HG02623 (cell line): ENCODE data around the gene LEKR1.
"Not testable (repeated sequence)": the region's sequence is repeated elsewhere in the genome, so short reads cannot be mapped to it uniquely, and the experiment has no call there.

Source experiments
- ATAC-seq: cut with Tn5 transposase; IDR thresholded peaks from one replicate; pipeline ENCODE4 v1.9.1; 2021; ENCODE audit warnings: moderate library complexity; ENCODE audit not compliant: unreplicated experiment

The LEKR1 gene

DNA sequence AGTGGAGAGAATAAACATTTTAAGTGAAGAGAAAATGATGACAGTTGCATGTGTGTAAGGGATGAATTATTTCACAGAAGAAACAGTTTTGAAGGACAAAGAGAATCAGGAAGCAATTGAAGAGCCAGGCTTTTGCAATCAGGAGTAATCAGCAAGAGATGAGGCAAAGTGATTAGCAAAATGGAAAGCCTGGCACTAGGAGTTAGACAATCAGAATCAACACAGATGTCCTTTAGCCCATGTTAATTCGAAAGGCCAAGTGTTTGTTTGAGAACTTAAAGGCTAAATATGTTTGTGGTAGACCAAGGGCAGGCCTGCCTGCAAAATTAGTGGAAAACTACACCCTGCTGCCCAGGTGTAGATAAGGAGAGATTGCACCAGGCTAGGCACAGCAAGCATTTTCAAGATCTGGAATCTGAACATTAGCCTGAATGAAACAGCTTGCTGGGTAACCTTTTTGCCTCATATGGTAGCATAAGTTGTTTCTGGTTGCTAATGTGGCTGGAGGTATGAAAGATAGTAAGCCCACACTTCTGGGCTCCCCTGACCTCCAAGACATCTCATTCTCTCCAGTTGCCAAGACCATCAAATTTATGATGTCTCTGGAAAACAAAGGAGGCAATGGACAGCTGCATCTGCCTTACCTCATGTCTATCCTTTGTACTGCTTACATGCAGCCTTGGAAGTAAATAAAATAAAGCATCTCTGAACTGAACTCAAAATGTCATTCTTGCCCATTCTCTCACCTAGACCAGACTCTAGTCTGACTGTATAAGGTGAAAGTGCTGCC, 22.0 kb upstream of the LEKR1 start:
- no peak for ATAC-seq

- no peak for ATAC-seq
Observed at GRCh38 chr3:156806698-156807097, 19.5 kb upstream of the LEKR1 start.

GRCh38 chr3:156808025-156808424, 18.1 kb upstream of the LEKR1 start:
- no peak for ATAC-seq

DNA sequence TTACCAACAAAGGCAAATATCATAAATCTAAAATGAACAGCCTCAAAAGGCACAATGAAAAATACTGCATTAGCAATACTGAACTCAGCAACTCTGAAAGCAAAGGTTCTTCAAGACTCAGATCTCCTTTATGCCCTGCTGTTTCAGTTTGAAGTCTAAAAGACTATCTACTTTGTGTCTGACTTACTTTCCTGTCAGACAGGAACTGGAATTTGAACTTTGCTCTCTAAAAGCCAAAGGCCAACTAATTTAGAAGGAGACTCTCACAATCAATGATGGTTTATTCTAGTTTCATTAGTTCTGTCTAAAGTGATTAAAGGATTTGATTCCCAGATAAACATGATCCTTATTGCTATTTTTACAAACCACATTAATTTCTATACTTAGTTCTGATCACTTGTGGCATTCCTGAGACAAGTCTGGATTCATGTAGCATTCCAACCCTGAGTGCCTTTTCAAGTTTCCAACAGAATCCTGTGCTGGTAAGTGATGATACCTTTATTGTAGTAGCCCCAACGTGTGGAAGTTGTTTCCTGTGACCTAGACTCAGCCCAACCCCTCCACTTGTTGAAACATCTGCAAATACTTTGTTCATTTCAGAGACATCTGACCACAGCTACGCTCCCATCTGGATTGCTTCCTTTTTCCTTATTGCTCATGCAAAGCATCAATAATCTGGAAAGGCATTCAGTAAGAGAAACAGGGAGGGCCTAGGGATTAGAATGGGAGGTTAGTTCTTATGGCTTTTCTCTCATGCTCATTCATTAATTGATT, 14.9 kb upstream of the LEKR1 start:
- ATAC-seq = no peak

DNA sequence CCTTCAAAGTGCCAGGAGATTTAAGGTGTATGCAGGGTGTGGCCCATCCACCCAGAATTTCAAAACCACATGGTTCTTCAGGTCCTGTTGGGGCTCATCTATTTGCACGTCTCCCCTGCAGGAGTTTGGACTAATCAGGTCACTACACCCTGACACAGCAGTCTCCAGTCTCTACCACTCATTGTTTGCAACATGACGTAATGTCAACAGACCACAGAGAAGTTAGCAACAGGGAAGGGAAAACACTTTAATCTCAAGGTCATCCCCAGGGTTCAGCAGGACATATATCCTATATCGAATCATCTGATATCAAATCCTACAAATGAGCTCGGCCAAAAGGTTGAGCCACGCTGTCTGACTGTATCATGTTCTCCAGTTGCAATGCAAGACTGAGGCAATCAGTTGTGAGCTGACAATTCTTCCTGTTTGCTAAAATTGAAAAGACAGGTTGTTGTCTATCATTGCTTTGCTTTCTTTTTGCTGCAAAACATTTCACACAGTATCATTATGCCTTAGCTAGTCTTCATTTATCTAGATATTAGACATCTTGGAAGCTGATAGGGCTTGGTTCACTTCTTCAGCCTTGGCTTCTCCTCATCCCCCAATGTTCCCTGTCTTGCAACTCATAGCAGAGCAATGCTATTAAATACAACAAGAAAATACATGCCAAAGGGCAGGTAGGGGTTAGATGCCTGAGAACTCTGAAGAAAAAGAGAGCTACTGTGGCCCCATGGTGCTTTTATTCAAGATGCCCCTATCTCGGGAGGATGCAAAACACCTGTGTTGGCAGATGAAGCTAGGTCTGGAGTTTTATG, 13.4 kb upstream of the LEKR1 start:
- no peak for ATAC-seq

- ATAC-seq = no peak
Observed at GRCh38 chr3:156814295-156814694, 11.9 kb upstream of the LEKR1 start.

DNA sequence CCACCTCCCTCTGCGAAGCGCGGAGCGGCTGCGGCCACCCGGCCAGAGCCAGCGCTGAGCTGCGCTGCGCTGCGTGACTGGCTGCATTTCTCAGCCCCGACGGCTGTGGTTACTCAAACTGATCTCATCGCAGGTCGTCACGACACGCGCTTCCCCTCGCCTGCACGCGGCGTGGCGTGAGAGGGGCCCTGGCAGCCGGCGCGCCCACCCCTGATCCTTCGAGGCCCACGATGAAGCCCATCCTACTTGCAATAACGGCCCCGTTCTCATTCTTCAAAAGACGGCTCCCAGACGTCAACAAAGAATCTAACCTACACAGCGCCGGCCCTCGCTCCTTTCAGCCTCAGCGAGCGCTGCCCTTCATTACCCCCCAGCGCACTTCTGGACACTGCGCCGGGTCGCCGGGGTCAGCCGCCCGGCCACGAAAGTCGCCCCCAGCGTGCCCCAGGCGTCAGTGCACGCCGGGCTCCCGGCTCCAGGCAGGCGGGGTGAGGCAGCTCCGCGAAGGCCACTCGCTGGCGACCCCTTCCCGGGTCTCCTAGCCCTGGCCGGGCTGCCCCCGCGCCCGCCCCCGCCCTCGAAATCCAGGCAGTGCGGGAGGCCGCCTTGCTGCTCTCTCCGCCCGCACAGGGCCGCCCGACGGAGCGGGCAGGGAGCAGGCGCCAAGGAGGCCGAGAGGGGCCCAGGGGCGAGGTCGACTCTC, 9.9 kb upstream of the LEKR1 start:
- peak; percentile 23 for ATAC-seq

DNA sequence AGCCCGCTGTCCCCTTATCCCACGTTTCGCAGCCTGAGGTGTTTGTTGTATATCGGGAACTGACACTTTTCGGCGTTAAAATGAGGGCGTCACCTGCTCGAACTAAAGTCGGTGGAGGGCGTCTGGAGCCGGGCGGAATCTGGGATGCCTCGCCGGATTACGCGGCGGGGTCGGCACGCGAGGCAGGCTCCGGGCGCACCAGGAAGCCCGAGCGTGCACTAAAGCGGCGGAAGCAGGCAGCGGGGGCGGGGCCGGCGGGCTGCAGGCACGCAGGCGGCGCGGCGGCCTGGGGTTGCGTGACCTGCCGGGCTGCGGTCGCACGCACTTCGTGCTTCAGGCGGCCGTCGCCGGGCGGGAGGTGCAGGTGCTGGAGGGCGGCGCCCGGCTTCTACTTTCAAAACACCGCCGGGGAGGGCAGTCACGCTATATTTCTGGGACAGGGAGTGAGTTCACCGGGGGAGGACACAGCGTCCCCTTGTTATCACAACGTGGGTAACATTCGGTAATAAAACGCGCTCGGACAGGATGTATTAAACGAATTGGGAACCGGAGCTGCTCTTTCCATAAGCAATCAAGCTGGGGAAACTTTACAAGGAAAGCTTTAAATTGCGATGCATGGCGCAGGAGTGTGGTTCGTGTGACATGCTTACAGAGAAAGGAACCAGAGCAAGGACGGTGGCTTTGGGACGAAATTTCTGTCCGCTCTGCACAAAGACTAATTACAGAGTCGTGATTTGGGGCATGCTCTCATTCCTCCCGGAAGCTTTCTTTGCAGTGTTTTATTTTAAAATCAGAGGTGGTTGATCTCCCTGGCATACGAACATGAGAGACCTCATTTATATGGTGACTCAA, 9.1 kb upstream of the LEKR1 start:
- peak; percentile 61 for ATAC-seq

GRCh38 chr3:156817646-156818272, 8.4 kb upstream of the LEKR1 start:
- no peak for ATAC-seq

DNA sequence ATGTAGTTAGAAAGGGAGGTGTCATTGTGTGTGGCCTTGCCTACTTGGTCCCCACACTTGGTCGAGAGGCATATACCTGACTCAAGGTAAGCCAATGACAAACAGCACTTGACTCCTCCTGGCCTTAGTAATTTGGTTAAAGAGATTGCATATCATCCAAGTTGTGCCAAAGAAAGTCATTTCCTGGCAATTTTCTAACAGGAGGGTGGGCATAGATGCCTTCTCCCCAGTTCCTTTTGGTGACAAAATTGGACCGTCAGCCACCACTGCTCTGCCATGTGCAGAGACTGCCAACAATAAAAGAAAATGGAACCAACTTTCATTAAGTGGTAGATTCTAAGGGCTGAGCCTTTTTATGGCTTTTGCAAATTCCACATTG, 7.9 kb upstream of the LEKR1 start:
- no peak for ATAC-seq

DNA sequence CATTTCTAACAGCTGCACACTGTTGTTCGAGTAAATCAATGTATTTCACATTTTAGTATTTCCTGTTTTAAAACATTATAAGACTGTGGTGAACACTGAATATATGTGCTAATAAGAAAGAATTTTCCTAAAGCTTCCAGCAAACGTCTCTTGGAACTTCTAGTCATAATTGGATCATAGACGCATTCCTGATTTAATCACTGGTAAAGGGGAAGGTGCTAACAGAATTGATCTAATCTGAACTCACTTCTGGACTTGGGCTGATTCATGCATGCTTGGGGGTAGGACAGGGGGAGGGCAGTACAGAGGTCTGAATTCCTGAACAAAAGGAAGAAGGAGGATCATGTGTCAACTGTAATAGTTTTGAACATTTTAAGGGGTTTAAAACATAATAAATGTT, 7.3 kb upstream of the LEKR1 start:
- no peak for ATAC-seq

DNA sequence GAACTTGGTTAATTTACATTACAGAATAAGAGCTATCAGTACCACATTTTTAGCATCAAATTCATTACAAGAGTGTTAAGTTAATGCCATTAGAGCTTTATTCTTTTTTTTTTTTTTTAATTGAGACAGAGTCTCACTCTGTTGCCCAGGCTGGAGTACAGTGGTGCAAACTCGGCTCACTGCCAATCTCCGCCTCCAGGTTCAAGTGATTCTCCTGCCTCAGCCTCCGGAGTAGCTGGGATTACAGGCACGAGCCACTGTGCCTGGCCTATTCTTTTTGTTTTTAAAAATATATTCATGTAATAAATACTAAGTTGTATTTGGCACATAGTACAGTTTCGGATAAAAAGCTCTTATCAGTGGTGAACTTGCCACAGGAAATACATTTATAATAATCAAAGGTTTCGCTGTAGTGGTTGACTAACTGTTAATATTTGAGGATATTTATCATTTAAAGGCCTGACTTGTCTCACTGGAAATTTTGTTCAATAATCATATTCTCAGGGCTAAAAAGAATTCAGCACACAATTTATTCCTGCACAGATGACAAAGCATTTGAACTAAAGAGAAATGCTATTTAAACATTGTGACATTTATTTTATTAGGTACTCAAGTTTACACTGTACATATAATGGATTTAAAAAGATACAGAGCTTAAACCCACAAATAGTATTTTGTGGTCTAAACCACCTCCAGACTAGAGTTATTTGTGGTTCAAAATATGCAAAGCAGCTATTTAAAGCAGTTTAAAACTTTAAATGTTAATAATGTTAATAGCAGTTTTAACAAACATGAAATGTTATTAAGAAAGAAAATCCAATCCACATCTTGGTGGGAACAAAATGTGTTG, 6.1 kb upstream of the LEKR1 start:
- no peak for ATAC-seq

GRCh38 chr3:156820692-156821080, 5.5 kb upstream of the LEKR1 start:
- ATAC-seq = no peak

DNA sequence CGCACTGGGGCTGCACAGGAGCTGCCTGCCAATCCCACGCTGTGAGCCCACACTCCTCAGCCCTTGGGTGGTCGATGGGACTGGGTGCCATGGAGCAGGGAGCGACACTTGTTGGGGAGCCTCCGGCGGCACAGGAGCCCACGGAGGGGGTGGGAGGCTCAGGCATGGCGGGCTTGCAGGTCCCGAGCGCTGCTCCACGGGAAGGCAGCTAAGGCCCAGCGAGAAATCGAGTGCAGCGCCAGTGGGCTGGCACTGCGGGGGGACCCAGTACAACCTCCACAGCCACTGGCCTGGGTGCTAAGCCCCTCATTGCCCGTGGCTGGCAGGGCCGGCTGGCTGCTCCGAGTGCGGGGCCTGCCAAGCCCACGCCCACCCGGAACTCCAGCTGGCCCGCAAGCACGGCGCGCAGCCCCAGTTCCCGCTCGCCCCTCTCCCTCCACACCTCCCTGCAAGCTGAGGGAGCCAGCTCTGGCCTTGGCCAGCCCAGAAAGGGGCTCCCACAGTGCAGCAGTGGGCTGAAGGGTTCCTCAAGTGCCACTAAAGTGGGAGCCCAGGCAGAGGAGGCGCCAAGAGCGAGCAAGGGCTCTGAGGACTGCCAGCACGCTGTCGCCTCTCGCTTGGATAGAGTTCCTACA, 3.4 kb upstream of the LEKR1 start:
- not testable (repeated sequence) for ATAC-seq

DNA sequence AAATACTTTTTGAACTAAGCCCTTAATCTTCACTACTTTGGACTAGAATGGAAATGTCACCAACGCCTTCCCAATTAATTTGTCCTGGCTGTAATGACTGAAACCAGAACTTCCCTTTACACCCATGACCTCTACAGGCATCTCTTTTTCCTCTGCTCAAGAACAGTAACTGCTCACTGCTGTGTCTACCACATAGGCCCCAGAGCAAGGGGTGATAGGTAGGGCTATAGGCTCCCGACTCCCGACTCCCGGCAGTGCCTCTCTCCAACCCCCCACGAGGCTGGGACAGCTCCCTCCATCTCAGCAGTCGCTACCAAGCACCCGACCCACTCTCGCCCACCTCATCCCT, 384 bp upstream of the LEKR1 start:
- ATAC-seq = peak; percentile 48

- ATAC-seq = no peak
Observed at GRCh38 chr3:156826896-156827882, 1.0 kb downstream of the LEKR1 start.

- ATAC-seq = no peak
Observed at GRCh38 chr3:156831006-156831405, 4.9 kb downstream of the LEKR1 start.
